Measurements from ENCODE around the gene PRKCB. TPM values are rescaled to one million over a fixed set of nuclear protein-coding genes. Genes with fewer than 3 reads are reported as not detected.

Gene PRKCB
- total RNA-seq, 4 donors from 2014 or later, result 10.7 to 23.9 (median 18.2) TPM

DNA sequence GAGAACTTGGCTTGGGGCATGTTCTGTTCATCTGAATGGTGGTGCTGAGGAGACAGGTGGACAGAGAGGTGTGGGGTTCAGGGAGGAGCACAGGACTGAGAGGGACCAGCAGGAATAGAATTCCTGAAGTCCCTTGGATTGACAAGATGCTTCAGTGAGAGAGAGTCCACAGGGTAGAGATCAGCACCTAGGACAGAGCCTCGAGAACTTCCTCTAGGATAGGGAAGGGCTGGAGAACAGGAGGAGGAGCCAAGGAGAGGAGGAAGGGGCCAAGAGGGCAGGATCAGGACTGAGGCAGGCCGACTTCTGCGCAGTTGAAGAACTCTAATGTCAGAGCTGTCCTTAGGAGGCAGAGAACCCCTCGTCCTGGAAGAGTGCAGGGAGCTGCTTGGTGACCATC lies 138.4 kb downstream of the PRKCB start:
- WGBS, 2 donors (ENCODE audit: low coverage in 1 of 2), result 13 to 19% methylated on average over 2 to 4 of the region's 4 CpGs
- H3K4me3 ChIP-seq, result no peak overlapping the region
- H3K9me3 ChIP-seq, result no peaks in the 10 kb centered on the region
- no peaks in the 10 kb centered on the region for H3K4me1 ChIP-seq
- H3K36me3 ChIP-seq, result no peaks in the 10 kb centered on the region
- no peaks in the 10 kb centered on the region for H3K27me3 ChIP-seq
- ATAC-seq, result no peak
- TF ChIP-seq EP300 (IDR thresholded peaks at IDR 0.05) (no peak), POLR2AphosphoS5 (IDR thresholded peaks at IDR 0.05) (no peak), POLR2A (IDR thresholded peaks at IDR 0.05) (no peak)
- TF ChIP-seq, protein P1, sequence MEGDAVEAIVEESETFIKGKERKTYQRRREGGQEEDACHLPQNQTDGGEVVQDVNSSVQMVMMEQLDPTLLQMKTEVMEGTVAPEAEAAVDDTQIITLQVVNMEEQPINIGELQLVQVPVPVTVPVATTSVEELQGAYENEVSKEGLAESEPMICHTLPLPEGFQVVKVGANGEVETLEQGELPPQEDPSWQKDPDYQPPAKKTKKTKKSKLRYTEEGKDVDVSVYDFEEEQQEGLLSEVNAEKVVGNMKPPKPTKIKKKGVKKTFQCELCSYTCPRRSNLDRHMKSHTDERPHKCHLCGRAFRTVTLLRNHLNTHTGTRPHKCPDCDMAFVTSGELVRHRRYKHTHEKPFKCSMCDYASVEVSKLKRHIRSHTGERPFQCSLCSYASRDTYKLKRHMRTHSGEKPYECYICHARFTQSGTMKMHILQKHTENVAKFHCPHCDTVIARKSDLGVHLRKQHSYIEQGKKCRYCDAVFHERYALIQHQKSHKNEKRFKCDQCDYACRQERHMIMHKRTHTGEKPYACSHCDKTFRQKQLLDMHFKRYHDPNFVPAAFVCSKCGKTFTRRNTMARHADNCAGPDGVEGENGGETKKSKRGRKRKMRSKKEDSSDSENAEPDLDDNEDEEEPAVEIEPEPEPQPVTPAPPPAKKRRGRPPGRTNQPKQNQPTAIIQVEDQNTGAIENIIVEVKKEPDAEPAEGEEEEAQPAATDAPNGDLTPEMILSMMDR (IDR thresholded peaks at IDR 0.05), result no peak
- no peak overlapping the region for H3K27ac ChIP-seq

DNA sequence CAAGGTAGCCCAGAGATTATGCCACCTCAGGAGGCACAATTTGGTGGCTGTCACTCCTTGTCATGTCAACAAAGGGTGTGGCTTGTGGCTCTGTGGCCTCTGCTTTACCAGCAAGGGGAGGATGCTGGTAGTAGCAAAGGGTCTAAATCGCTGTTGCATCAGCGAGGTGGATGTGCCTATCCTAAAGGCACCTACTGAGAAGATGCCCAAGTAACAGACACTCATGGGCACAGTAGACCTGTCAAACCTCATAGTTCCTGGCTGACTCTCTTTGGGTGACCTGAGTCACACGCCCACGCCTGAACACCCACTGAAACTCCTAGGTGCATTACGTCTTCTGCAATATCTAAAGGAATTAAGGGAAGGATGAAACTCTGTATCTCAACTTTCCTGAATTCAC lies 139.5 kb downstream of the PRKCB start:
- ATAC-seq, result no peak
- Histone ChIP-seq H3K4me3 (no peak overlapping the region), H3K36me3 (no peaks in the 10 kb centered on the region), H3K27ac (no peak overlapping the region), H3K4me1 (no peaks in the 10 kb centered on the region), H3K9me3 (no peaks in the 10 kb centered on the region), H3K27me3 (no peaks in the 10 kb centered on the region)
- WGBS, 2 donors (ENCODE audit: low coverage in 1 of 2), result 94% methylated on average over 3 of the region's 5 CpGs
- no peak for TF ChIP-seq POLR2AphosphoS5 (IDR thresholded peaks at IDR 0.05)
- no peak for TF ChIP-seq EP300 (IDR thresholded peaks at IDR 0.05)
- TF ChIP-seq, protein P1 (IDR thresholded peaks at IDR 0.05), result no peak
- TF ChIP-seq POLR2A (IDR thresholded peaks at IDR 0.05), result no peak

DNA sequence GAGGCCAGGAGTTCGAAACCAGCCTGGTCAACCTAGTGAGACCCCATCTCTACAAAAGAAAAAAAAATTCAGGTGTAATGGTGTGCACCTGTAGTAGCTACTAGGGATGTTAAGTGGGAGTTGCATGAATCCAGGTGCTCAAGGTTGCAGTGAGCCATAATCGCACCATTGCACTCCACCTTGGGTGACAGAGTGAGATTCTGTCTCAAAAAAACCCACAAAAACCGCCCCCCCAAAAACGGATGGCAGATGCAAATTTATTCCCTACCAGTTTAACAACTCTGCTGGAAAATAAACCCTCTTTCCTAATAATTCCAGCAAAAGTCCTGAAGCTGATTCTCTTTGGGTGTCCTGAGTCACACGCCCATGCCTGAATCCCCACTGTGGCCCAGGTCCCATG lies 140.3 kb downstream of the PRKCB start:
- TF ChIP-seq EP300 (IDR thresholded peaks at IDR 0.05), result no peak
- TF ChIP-seq, protein P1 (IDR thresholded peaks at IDR 0.05), result no peak
- TF ChIP-seq POLR2AphosphoS5 (IDR thresholded peaks at IDR 0.05), result no peak
- no peak for TF ChIP-seq POLR2A (IDR thresholded peaks at IDR 0.05)
- no peaks in the 10 kb centered on the region for H3K27me3 ChIP-seq
- no peaks in the 10 kb centered on the region for H3K4me1 ChIP-seq
- H3K9me3 ChIP-seq, result no peaks in the 10 kb centered on the region
- ATAC-seq, result no peak
- 67 to 100% methylated on average over 1 of the region's 5 CpGs for WGBS, 2 donors (ENCODE audit: low coverage in 1 of 2)
- no peak overlapping the region for H3K4me3 ChIP-seq
- no peaks in the 10 kb centered on the region for H3K36me3 ChIP-seq
- no peak overlapping the region for H3K27ac ChIP-seq

DNA sequence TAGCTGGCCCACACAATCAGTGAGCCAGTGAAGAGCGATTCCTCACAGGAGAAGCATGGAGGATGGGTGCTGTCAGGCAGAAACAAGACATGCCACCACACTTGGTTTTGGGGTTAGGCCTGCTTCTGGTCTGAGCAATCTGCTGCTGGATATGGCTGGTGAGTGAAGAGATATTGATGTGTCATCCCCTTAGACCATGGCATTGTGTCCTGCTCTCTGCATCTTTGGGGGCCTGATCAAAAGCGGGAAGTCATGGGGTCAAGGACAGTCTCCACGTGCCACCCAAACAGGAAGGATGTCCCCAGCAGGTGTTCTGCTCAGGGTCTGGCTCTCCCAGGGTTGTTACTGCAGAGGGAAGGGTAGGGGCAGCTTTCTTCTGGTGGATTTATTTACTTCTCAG lies 140.7 kb downstream of the PRKCB start:
- no peaks in the 10 kb centered on the region for H3K36me3 ChIP-seq
- H3K4me3 ChIP-seq, result no peak overlapping the region
- no peaks in the 10 kb centered on the region for H3K9me3 ChIP-seq
- H3K27ac ChIP-seq, result no peak overlapping the region
- H3K27me3 ChIP-seq, result no peaks in the 10 kb centered on the region
- no peak for ATAC-seq
- H3K4me1 ChIP-seq, result no peaks in the 10 kb centered on the region
- WGBS, 2 donors (ENCODE audit: low coverage in 1 of 2), result 51 to 67% methylated on average over 1 to 2 of the region's 3 CpGs
- no peak for TF ChIP-seq POLR2AphosphoS5 (IDR thresholded peaks at IDR 0.05)
- TF ChIP-seq EP300 (IDR thresholded peaks at IDR 0.05), result no peak
- no peak for TF ChIP-seq POLR2A (IDR thresholded peaks at IDR 0.05)
- TF ChIP-seq, protein P1 (IDR thresholded peaks at IDR 0.05), result no peak

DNA sequence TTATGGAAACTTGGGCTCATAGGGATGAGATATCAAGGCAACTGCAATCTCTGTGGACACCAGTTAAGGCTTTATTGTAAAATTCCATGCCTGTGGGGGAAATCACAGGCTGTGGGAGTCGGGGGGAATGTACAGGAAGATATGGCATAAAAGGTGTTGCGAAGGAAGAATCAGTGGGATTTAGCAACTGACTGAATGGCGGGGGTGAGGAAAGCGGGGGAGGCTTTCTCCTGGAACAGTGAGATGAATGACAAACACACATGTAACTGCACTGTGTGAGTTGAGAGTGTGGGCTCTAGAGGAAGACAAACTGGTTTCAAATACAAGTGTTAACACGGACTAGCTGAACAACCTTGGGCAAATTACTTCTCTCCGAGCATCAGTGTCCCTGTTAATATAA lies 143.7 kb downstream of the PRKCB start:
- Histone ChIP-seq H3K27ac (no peak overlapping the region), H3K36me3 (no peaks in the 10 kb centered on the region), H3K9me3 (no peaks in the 10 kb centered on the region), H3K27me3 (no peaks in the 10 kb centered on the region), H3K4me1 (no peaks in the 10 kb centered on the region), H3K4me3 (no peak overlapping the region)
- no peak for ATAC-seq
- 77 to 83% methylated on average over 1 to 6 of the region's 6 CpGs for WGBS, 2 donors (ENCODE audit: low coverage in 1 of 2)
- TF ChIP-seq POLR2AphosphoS5 (IDR thresholded peaks at IDR 0.05) (no peak), POLR2A (IDR thresholded peaks at IDR 0.05) (no peak), EP300 (IDR thresholded peaks at IDR 0.05) (no peak)
- TF ChIP-seq, protein P1 (IDR thresholded peaks at IDR 0.05), result no peak

All from gastroesophageal sphincter (tissue), 4 donors.